SK-N-SH (cell line): ENCODE data around the gene ACER3. TPM values are rescaled to one million over a fixed set of nuclear protein-coding genes. Genes with fewer than 3 reads are reported as not detected.

Source experiments
- CTCF ChIA-PET: fragments of 300-600, 350-600 bp; formaldehyde crosslinking; extraction: SDS; loops from one replicate; lab custom pipeline; 2021; lab: Yijun Ruan, JAX
- POLR2A ChIA-PET: fragments of 350-600 bp; sonication (Branson Sonifier 250); formaldehyde crosslinking; extraction: SDS; loops from one replicate; lab custom pipeline; 2020; ENCODE audit warnings: antibody characterized with exemption, inconsistent platforms; lab: Yijun Ruan, JAX
- DNase-seq: peaks from one replicate; pipeline ENCODE4 v3.0.0; 2012
- H2AFZ ChIP-seq: fragments of 200-600 bp; sonication (generic); 2 replicates; pipeline ENCODE4 v1.8.1; 2016; ENCODE audit warnings: antibody characterized with exemption, mild to moderate bottlenecking, low read depth
- H3F3A ChIP-seq: fragments of 200-600 bp; sonication (generic); replicated peaks from 2 replicates; pipeline ENCODE3; 2016; ENCODE audit warnings: antibody characterized with exemption, mild to moderate bottlenecking; ENCODE audit not compliant: insufficient read depth
- H3K27ac ChIP-seq, 2 experiments: fragments of 200-500 bp in 1 of 2; fragments of 200-600 bp in 1 of 2; sonication (Bioruptor generic) in 1 of 2; sonication (generic), shearing (Covaris generic) in 1 of 2; 2 replicates each; pipeline versions ENCODE4 v1.5.1 to v1.6.1; 2014 to 2016; ENCODE audit warnings: low read depth in 2 of 2, inconsistent platforms in 1 of 2, low read length in 1 of 2, mild to moderate bottlenecking in 1 of 2, mixed read lengths in 1 of 2
- H3K27me3 ChIP-seq: fragments of 200-600 bp; sonication (generic), shearing (Covaris generic); 2 replicates; pipeline ENCODE4 v1.6.1; 2016; ENCODE audit warnings: mixed run types; ENCODE audit not compliant: insufficient read depth
- H3K36me3 ChIP-seq, 2 experiments: fragments of 200-500 bp in 1 of 2; fragments of 200-600 bp in 1 of 2; sonication (Bioruptor generic) in 1 of 2; sonication (generic) in 1 of 2; replicated peaks in 1 of 2; 2 replicates each; pipeline versions ENCODE3 to v1.5.1; 2014 to 2016; ENCODE audit warnings: low read length in 1 of 2, mild to moderate bottlenecking in 1 of 2; ENCODE audit not compliant: insufficient read depth in 2 of 2, control insufficient read depth in 1 of 2
- H3K4me1 ChIP-seq, 2 experiments: fragments of 200-500 bp in 1 of 2; fragments of 200-600 bp in 1 of 2; sonication (Bioruptor generic) in 1 of 2; sonication (generic), shearing (Covaris generic) in 1 of 2; 2 replicates each; pipeline versions ENCODE4 v1.5.1 to v1.6.1; 2014 to 2016; ENCODE audit warnings: low read depth in 1 of 2, low read length in 1 of 2, mixed run types in 1 of 2; ENCODE audit not compliant: insufficient read depth in 2 of 2, control insufficient read depth in 1 of 2
- H3K4me2 ChIP-seq: fragments of 200-600 bp; sonication (generic), shearing (Covaris generic); 2 replicates; pipeline ENCODE4 v1.6.1; 2017; ENCODE audit warnings: mixed run types
- H3K4me3 ChIP-seq, 2 experiments: fragments of 200-500 bp in 1 of 2; fragments of 200-600 bp in 1 of 2; sonication (Bioruptor generic) in 1 of 2; sonication (generic), shearing (Covaris generic) in 1 of 2; 2 replicates each; pipeline versions ENCODE4 v1.5.1 to v1.8.1; 2014 to 2016; ENCODE audit warnings: low read depth in 2 of 2, inconsistent platforms in 1 of 2, low read length in 1 of 2, mild to moderate bottlenecking in 1 of 2, mixed read lengths in 1 of 2, moderate library complexity in 1 of 2
- H3K79me2 ChIP-seq: fragments of 200-600 bp; sonication (generic); 2 replicates; pipeline ENCODE4 v1.8.1; 2017; ENCODE audit warnings: mild to moderate bottlenecking; ENCODE audit not compliant: insufficient read depth
- H3K9ac ChIP-seq: fragments of 200-600 bp; sonication (generic); 2 replicates; pipeline ENCODE4 v1.6.1; 2017; ENCODE audit warnings: mixed run types
- H3K9me2 ChIP-seq: fragments of 200-600 bp; sonication (generic); 2 replicates; pipeline ENCODE4 v1.6.1; 2017; ENCODE audit warnings: mixed run types
- H3K9me3 ChIP-seq: fragments of 200-600 bp; sonication (generic); 2 replicates; pipeline ENCODE4 v1.6.1; 2017; ENCODE audit warnings: mixed run types, mild to moderate bottlenecking, moderate library complexity
- H4K20me1 ChIP-seq: fragments of 200-600 bp; sonication (generic); 2 replicates; pipeline ENCODE4 v1.6.1; 2017; ENCODE audit warnings: mild to moderate bottlenecking, mixed run types; ENCODE audit not compliant: insufficient read depth
- ELF1 ChIP-seq: IDR thresholded peaks from 2 replicates; pipeline ENCODE4 v1.4.0; 2012
- EP300 ChIP-seq, 2 experiments: IDR thresholded peaks; 2 replicates each; pipeline versions ENCODE4 v1.4.0 to v1.6.1; 2012; ENCODE audit warnings: borderline replicate concordance in 1 of 2, low read depth in 1 of 2, low read length in 1 of 2
- FOXJ3 ChIP-seq: sonication (generic); formaldehyde crosslinking; IDR thresholded peaks from 2 replicates; pipeline ENCODE4 v1.5.1; 2020; ENCODE audit warnings: mild to moderate bottlenecking, missing genetic modification reagents
- IRF3 ChIP-seq: fragments of 150-350 bp; IDR thresholded peaks from 2 replicates; pipeline ENCODE4 v1.6.1; 2016; ENCODE audit warnings: mild to moderate bottlenecking, low read depth, low read length
- JUND ChIP-seq: IDR thresholded peaks from 2 replicates; pipeline ENCODE4 v1.4.0; 2012
- MAX ChIP-seq: IDR thresholded peaks from 2 replicates; pipeline ENCODE4 v1.4.0; 2012; ENCODE audit warnings: low read depth
- MEF2A ChIP-seq: IDR thresholded peaks from 2 replicates; pipeline ENCODE4 v1.4.0; 2012; ENCODE audit warnings: low read depth, borderline replicate concordance
- MXI1 ChIP-seq: IDR thresholded peaks from 2 replicates; pipeline ENCODE4 v1.6.1; 2012; ENCODE audit warnings: mild to moderate bottlenecking, low read depth, low read length, improper control_type of control experiment
- PBX3 ChIP-seq: IDR thresholded peaks from 2 replicates; pipeline ENCODE4; 2012
- RFX5 ChIP-seq: IDR thresholded peaks from 2 replicates; pipeline ENCODE4 v1.6.1; 2012; ENCODE audit warnings: mild to moderate bottlenecking, improper control_type of control experiment, low read length
- WGBS: methylation state at CpG from one replicate; pipeline ENCODE4 v1.1.6; 2017; ENCODE audit warnings: low lambda C conversion rate; 5-methylcytosine and 5-hydroxymethylcytosine counted together
- polyA plus RNA-seq, 3 experiments: library from polyadenylated mRNA; depleted of rRNA; stranded (reverse); fragments of >200 nt; gene quantifications; 2 replicates each; pipeline ENCODE4 v1.2.3, GENCODE V29; 2012

ACER3 gene
- polyA plus RNA-seq, 1 of the 3 experiments (the other 2 are of a cell fraction), result 5.4 TPM

GRCh38 chr11:76831686-76832310 lies 28.9 kb upstream of the ACER3 start (continued):
- TF ChIP-seq MAX, result no peak
- TF ChIP-seq, all 33 proteins: peak for 0

- POLR2A ChIA-PET, result no interaction called here
- H3K4me3 ChIP-seq, result no peak overlapping the region
- H3K9me3 ChIP-seq, result no peaks in the 10 kb centered on the region
- H3K36me3 ChIP-seq, result no peaks in the 10 kb centered on the region
- H3K27ac ChIP-seq, result no peak overlapping the region
- no peak overlapping the region for H2AFZ ChIP-seq
- H3K4me1 ChIP-seq, result peaks cover 6 to 18% of the 10 kb centered on the region in 2 experiments; a peak in 2 of 4 replicates
- TF ChIP-seq ELF1, result no peak
- no peak for TF ChIP-seq MEF2A
- TF ChIP-seq JUND, result no peak
- TF ChIP-seq MXI1, result no peak
- no peak for TF ChIP-seq PBX3
- no peak for TF ChIP-seq EP300 (IDR thresholded peaks at IDR 0.05; ENCODE audit: borderline replicate concordance in 1 of 2, low read depth in 1 of 2, low read length in 1 of 2)
- TF ChIP-seq, all 33 proteins: peak for 0
- CTCF ChIA-PET, result no interaction called here
- DNase-seq, result no peak
- H3K9ac ChIP-seq, result no peak overlapping the region
- no peaks in the 10 kb centered on the region for H3K9me2 ChIP-seq
- H3K79me2 ChIP-seq, result no peaks in the 10 kb centered on the region
- no peaks in the 10 kb centered on the region for H4K20me1 ChIP-seq
- peaks cover 20% of the 10 kb centered on the region; the same call in 1 of the 2 replicates for H3K27me3 ChIP-seq
- no peaks in the 10 kb centered on the region for H3F3A ChIP-seq
- H3K4me2 ChIP-seq, result no peak overlapping the region
These were observed 28.4 kb upstream of the ACER3 start for GRCh38 chr11:76832361-76832760.

GRCh38 chr11:76834151-76834550 lies 26.6 kb upstream of the ACER3 start:
- H3K4me3 ChIP-seq, result no peak overlapping the region
- TF ChIP-seq FOXJ3, result no peak
- no peak for TF ChIP-seq RFX5
- TF ChIP-seq IRF3, result no peak
- no peak for TF ChIP-seq MXI1
- TF ChIP-seq JUND, result no peak
- H2AFZ ChIP-seq, result no peak overlapping the region
- H3F3A ChIP-seq, result no peaks in the 10 kb centered on the region
- H3K27me3 ChIP-seq, result peaks cover 35% of the 10 kb centered on the region; the same call in 1 of the 2 replicates
- no peak overlapping the region for H3K9ac ChIP-seq
- CTCF ChIA-PET, result interaction anchor here (1.0 to 2.9 kb wide), 4 partner anchors 27 to 100 kb away, joined by 3 to 11 read pairs (median 7); no protein-coding TSS in a partner anchor
- H3K4me2 ChIP-seq, result no peak overlapping the region
- no peaks in the 10 kb centered on the region for H4K20me1 ChIP-seq
- DNase-seq, result no peak
- H3K4me1 ChIP-seq, result peaks cover 6 to 23% of the 10 kb centered on the region in 2 experiments; a peak in 2 of 4 replicates
- no peaks in the 10 kb centered on the region for H3K9me3 ChIP-seq
- no peaks in the 10 kb centered on the region for H3K9me2 ChIP-seq
- POLR2A ChIA-PET, result no interaction called here
- WGBS, result 55% methylated on average over 3 of the region's 3 CpGs
- H3K27ac ChIP-seq, result no peak overlapping the region
- H3K36me3 ChIP-seq, result no peaks in the 10 kb centered on the region
- H3K79me2 ChIP-seq, result no peaks in the 10 kb centered on the region
